ENCODE measurements around the gene POMP.

The POMP gene, protein sequence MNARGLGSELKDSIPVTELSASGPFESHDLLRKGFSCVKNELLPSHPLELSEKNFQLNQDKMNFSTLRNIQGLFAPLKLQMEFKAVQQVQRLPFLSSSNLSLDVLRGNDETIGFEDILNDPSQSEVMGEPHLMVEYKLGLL

DNA sequence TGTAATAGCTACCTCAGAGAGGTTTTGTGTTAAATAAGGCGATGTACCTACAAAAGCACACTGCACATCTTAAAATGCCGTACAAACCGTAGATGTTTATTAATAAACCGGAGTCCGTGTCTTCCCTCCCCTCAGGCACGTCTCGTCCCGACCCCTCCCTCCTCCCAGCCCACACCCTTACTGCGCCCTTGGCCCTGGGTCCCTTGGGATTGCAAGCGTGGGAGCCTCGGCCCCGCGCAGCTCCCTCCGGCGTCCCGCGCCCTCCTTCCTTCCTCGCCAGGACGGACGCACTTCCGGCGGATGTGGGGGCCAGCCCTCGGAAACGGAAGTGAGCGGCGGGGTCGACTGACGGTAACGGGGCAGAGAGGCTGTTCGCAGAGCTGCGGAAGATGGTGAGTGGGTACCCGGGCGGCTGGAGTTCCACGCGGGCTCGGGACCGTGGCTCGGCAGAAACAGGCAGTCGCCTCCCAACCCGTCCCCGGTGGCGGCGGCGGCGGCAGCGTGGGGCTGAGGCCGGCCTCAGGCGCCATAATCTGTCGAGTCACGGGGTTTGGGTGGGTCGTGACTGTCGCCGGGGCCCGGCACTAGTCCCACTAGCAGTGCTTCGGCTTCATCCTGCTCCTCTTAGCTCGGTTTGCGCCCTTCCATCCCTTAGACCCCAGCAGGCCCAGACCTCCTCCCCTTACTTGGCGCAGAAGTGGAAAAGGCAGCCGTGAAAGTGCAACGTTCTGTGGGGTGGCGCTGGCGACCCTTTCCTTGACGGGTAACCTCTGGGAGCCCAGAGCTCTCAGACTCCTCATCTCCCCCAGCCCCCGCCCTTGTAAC, at the start of gene POMP:
POMP (plus strand) TSS at position 335 of the 825 bp plus-strand sequence; CDS start at position 390, 55 bp downstream.
- DNase-seq, result peak; percentile 86

DNA sequence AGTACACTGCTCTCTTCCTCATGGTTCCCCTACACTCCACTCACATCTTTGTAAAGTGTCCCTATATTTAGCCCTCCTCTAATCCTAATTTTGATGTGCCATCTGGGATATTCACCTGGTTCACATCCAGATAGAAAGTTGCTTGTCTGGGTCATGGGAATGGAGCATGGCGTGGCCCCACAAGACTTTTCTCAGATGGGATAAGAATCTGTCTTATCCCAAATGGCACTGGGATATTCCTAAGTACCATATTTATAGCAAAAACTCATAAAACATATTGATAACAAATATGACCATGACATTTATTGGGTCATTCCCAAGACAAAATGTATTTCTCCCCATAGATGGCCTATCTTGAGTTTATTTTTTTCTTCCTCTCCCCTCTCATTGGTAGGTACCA, 49.5 kb upstream of the POMP start:
- no peak for DNase-seq

DNA sequence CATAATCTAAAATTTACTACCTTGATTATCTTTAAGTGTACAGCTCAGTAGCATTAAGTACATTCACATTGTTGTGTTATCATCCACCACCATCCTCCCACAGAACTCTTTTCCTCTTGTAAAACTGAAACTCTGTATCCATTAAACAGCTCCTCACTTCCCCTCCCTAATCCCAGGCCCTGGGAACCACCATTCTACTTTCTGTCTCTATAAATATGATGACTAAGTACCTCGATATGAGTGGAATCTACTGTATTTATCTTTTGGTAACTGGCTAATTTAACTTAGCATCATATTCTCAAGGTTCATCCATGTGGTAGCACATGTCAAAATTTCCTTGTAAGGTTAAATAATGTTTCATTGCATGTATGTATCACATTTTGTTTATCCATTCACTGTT, 49.0 kb upstream of the POMP start:
- DNase-seq, result no peak

DNA sequence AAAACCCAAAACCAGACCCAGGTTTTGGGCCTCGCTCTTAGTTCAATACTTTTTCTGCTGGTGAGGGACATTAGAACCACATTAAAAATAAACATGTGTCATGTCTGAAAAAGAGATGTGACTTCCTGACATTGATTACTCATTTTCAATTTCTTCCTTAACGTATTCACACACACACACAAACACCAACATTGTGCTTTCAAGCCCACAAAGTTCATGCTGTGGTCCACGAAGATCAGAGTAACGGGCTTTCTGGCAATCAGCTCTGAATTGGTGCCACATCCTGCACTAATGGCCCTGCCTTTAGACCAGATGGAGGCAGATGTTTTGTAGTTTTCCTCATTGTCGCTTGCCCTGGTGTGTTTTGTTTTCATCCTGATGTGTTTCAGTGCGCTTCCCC, 47.9 kb upstream of the POMP start:
- no peak for DNase-seq

DNA sequence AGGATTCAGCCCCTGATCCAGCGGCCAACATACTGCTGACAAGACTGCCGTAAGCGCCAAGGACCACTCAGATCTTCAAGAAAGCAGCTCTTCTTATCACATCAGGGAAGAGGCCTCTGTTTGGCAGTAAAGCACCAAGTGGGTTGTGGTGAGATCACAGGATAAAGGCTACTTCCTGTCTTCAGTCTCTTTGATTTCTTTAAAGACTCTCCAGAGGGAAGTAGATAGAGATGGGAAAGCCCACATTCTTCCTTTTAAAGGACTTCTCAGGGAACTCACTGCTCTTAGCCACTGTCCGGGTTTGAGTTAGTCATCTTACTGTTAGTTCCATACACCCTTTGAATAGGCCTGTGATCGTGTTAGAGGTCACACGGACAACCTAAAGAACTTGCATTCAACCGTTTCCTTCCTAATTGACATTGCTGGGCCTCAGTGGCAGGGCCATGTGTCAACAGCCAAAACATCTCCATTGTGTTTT, 47.2 kb upstream of the POMP start:
- DNase-seq, result peak; percentile 19

DNA sequence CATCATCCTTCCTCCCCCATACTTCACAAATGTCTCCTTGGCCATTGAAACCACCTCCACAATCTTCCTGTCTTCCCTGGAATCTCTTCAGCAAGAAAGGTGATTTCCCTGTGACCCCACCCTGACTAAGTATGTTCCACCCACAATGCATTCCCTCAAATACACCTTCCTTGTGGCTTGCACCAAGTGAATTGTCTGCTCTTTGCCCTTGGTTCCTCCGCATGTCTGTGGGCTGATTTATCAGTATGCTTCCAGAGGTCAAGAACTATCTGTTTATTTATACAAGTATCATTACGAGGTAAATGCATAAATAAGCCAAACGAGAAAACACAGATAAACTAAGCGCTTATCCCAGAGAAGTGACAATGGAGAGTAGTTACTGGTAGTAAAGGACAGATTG, 45.4 kb upstream of the POMP start:
- DNase-seq, result no peak

DNA sequence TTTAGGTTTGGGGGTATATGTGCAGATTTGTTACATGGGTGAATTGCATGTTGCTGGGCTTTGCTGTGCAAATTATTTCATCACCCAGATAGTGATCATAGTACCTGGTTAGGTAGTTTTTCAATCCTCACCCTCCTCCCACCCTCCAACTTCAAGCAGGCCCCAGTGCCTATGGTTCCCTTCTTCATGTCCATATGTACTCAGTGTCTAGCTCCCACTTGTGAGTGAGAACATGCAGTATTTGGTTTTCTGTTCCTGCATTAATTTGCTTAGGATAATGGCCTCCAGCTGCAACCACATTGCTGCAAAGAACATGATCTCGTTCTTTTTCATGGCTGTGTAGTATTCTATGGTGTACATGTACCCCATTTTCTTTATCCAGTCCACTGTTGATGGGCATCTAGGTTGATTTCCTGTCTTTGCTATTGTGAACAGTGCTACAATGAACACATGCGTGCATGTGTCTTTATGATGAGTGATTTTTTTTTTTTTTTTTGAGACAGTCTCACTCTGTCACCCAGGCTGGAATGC, 42.9 kb upstream of the POMP start:
- DNase-seq, result no peak

DNA sequence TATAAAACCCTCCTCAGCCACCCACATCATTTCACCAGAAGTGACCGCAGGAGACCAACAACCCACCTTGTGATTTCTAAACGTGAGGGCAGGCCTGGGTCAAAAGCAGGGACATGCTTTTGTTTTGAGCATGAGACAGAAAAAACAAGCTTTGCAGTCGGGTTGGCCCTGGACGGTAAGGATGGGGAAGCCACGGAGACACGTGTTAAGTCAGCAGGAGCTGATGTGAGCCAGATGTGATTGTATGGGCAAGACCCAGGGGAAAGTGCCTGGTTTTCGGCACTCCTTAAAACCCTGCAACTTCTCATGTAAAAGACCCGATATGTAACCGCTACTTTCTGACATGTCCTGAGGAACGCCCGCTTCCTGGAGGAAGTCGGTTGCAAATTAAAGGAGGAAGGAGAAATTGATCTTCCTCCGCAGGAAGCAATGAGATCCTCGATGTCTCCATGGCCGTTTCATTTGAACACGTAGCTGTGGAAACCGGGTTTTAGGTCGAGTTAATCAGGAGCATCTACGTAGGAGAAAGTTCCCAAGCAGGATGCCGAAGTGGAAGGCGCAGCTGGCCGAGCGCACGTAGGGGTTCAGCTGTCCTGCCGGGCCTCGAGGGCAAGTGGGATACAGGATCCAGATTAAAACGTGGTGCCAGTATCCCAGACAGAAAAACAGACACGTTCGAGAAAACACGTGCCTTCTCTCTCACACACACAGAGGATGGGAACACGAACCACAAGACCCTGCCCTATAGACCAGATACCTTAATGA, 40.5 kb upstream of the POMP start:
- no peak for DNase-seq

DNA sequence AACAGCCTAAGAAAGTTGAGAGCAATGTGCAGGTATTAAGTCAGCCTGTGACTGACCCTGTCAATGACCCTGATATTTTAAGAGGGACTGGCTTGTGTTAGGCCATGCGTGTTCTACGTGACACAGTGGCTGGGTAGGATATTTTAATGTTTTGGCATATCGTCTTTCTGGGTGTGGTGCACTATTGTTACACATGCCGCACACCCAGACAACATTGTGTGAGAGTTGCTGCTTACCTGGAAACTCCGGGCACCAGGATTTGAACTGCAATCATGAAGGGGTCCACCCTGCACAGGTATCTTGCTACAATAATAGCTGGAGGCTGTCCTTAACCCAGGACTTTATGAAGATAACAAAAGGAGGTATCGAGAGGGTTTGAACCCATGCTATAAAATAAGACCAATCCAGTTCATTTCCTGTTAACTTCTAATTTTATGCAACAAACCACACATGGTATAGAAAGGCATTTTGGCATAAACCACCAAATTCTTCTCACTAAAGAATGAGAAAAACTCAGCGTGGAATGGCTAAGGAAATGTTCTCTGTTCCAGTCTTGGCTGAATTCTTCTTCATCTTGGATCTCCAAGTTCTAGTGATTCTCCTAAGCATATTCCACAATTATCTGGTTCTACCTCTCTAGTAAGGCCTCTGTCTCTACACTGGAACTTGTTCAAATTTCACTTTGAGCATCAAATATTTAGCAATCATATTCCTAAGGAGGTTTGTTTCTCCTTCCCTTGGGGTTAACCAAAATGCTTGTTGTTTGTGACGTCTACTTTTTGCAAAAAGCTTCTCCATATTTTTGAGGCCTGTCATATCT, 38.7 kb upstream of the POMP start:
- no peak for DNase-seq

DNA sequence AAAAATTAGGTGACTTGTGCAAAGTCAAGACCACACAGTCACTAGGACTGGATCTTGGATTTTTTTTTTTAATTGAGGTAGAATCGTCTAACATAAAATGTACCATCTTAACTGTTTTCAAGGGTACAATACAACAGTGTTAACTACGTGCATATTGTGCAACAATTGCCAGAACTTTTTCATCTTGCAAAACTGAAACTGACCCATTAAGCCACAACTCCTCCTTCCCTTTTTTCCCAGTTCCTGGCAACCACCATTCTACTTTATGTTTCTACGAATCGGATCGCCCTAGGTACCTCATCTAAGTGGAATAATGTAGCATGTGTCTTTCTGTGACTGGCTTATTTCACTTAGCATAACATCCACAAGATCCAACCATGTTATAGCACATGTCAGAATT, 37.5 kb upstream of the POMP start:
- DNase-seq, result peak; percentile 8

DNA sequence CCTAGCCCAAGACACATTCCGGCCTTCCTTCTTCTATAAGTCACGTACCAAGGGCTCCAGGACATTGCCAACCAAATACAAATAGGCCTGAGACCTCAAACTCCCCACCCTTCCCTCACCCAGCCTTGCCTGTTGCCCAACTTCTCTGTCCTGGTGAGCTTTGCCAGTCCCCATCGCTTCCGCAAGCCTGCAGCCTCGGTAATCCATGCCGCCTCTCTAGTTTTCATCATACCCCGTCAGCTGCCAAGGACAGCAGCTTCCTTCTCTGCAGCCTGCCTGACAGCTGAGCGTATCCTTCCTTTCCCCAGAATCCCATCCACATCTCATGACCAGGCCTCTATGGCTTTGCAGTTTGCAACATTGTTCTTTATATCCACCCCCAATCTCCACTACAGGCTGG, 36.6 kb upstream of the POMP start:
- DNase-seq, result no peak

DNA sequence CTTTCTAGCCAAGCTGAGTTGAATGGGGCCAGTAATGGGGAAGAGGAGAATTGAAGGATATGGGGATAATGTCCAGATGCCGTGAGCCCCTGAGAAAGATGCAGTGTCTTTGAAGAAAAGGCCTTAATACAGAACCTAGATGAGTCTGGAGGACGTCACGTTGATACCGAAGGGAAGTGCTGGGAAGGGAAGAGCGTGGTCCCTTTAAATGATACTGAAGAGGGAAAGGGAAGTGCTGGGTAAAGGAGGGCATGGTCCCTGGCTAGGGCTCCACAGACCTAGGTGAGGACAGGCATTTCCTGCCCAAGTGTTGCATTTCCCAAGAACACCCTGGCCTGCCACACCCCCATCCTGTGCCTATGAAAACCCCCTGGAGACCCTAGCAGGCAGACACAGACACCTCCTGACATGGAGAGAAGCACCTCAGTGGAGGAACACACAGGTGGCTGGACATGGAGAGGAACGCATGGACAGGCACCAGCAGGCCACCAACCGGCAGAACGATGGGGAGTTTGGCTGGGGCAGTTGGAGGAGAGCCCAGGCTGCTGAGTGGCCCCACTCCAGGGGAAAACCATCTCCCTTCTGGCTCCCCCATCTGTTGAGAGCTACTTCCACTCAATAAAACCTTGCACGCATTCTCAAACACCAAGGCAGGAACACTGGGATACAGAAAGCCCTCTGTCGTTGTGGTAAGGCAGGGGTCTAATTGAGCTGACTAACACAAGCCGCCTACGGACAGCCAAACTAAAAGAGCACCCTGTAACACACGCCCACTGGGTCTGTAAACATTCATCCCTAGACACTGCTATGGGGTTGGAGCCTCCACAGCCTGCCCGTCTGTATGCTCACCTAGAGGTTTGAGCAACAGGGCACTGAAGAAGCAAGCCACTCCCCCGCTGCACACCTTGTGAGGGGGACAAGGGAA, 34.9 kb upstream of the POMP start:
- DNase-seq, result no peak

DNA sequence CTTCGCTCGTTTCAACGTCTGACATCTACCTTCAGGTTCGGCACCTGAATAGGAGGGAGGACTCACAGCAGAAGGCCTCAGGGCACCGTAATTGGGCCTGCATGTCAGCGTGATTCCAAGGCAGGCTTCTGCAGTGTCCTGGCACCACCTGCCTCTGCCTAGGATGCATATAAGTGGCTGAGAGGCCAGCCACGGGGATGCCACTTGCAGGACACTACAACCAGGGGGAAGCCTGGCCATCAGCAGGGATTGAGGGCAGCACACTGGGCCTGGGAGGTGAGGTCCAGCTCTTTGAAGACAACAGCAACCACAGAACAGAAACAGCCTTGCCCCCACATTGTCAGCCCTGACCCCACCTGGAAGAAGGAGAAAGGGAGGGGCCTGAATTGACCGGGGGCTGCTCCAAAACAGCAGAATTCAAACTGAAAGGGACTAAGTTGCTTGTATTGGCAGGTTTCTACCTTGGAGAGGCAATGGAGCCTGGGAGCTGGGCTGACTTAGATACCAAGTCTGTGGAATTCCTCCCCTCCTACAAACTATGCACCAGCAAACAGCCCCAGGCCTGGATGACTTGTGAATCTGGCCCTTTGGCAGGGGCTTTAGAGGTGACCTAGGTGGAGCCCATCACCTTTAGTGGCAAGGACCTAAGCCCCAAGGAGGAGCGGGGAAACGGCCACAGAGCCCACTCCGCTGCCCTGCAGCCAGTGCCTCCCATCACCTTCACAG, 34.1 kb upstream of the POMP start:
- DNase-seq, result no peak

DNA sequence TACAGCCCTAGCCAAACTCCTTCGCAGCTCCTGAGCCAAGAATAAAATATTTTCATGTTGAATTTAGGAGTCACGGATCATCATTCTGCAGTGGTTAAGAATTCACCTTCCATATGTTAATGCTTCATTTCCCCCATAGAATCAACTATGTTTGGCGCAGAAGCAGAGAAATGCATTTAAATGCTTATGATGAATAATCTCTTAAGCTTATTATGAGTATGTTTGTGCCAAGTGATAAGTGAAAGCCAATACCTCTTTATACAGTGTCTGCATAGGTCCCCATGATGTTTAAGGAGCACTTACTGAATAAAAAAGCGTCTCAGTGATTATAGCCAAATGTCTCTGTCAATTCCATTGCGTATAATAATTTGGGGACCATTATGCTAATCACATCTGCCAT, 32.7 kb upstream of the POMP start:
- DNase-seq, result no peak

DNA sequence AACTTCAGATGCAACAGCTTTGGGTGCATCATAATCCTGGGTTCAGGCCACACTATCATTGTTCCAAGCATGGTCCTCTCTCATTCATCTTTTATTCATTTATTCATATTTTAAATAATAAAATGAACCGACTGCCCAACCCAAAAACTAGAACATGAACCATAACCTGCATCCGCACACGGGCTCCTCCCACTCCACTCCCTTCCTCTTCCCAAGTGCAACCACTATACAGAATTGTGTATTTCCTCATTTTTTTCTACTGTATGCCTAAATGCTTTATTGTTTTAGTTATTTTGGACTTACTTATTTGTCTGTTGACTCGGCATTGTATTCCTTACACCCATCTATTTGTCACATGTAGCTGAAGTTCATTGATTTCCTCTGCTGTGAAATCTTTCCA, 30.7 kb upstream of the POMP start:
- no peak for DNase-seq

DNA sequence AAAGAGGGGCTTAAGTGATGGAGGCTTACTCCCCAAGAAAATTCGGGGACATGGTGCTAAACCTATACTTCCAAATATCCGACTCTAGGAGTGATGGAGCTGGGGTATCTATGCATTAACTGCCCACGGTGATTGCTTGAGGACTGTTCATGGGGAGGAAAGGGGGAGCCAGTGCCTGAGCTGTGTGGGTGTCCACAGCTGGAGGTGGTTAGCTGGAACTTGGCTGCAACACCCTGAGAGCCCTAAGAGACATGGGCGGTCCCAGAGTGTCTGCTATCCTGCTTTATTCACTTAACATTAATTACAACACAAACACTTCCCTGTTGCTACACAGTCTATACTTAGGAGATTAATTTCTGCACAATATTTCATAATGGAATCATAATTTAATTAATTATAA, 28.1 kb upstream of the POMP start:
- no peak for DNase-seq

DNA sequence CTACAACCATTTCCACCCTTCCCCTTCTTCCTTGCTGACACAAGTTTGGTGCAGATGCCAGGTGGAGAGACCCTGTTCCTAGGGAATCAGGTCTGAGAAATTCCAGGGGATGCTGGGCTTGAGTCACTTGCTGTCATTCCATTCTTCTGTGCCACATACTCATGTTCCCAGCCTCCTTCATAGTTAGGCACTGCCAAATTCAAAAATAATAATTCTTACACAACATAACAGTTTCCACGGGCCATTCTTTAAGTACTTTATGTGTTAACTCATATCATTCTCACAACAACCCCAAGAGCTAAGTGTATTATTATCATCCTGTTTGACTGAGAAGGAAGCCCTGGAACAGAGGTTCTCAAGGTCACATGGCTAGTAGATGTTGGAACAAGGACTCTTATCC, 27.1 kb upstream of the POMP start:
- no peak for DNase-seq

DNA sequence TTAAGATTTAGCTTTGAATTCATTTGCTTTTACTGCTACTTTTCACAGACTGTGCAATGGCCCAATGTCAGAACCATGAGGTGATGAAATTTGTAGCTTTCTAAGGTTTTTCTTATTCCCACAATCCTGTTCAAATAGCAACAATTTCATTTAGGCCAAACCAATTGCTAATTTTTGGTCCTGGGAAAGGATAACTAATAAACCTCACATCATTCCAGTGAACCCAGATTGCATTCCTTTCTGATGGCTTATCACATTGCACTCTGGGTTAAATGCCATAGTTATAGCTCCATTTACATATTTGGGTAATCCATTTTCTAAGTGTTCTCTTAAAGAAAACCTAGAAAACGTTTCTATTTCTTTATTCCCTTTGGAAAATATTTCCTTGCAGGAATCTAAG, 22.9 kb upstream of the POMP start:
- DNase-seq, result no peak

DNA sequence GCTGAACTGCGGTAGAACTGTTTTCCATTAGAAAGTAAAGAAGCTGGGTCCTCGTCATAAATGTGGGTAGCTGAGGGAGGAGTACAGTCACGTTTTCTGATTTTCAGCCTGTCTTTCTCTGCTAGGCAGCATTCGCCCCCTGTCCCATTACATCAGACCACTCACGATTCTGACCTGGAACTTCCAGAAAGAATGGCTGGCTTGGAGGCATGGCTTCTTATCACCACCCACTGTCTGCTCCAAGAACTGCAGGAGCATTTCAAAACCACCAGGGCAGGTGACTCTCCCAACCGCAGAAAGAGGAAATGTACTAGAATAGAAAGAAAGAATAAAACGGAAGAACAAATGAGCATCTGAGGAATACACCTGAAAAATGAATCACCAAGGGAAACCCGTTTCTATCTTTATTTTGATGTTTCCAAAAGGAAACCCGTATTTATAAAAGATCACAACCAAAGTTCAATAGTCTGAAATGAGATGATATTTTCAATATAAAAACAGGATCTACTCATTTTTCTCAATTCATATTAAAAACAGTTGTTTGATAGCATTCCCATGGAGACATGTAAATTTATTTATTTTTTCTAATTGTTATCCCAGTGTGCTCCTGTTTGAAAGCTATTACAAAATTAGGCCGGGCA, 22.1 kb upstream of the POMP start:
- peak; percentile 50 for DNase-seq

DNA sequence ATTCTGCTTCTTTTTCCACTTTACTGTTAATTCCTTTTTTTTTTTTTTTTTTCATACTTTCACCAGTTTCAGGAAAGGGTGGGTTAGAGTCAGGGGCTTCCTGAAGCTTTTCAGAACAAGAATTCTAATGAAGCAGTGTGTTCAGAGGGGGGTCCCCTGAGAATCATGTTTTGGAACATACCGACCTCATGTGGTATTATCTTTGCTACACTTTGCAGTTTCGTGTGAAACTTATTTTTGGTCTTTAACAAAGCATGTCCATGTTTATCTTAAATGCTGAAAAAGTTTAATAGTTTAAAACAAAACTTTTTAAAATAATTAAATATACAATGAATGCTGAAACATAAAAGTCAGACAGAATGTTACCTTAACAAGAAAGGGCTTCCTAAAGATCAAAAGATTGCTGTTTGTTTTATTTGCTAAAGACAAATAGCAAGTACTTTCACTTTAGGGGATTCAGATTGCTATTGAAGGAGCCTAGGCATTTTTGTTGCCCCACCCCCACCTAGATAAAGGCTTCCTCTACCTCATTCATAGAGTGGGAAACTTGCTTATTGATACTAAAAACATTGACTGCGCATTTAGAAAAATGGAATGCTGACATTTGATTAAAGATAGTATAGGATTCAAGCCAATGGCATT, 21.1 kb upstream of the POMP start:
- no peak for DNase-seq
